Suprapubic skin (tissue), 4 donors: ENCODE measurements around the gene OR2C1. TPM values are rescaled to one million over a fixed set of nuclear protein-coding genes. Genes with fewer than 3 reads are reported as not detected.
A peak's percentile ranks its signal among the peaks of the same experiment; 100 is the strongest.

ENCODE experiments used
- DNase-seq, 2 donors: peaks; one replicate each; pipeline ENCODE4 v3.0.0-alpha.2; 2019; ENCODE audit warnings: low spot score in 2 of 2
- H3K27ac ChIP-seq: fragments of 200-600 bp; sonication (generic); one replicate; pipeline ENCODE4 v1.5.1; 2019
- H3K27me3 ChIP-seq: fragments of 200-600 bp; sonication (generic); one replicate; pipeline ENCODE4 v1.5.1; 2019
- H3K36me3 ChIP-seq: fragments of 200-600 bp; sonication (generic); one replicate; pipeline ENCODE4 v1.5.1; 2019
- H3K4me1 ChIP-seq: fragments of 200-600 bp; sonication (generic); one replicate; pipeline ENCODE4 v1.5.1; 2019
- H3K4me3 ChIP-seq: fragments of 200-600 bp; sonication (generic); one replicate; pipeline ENCODE4 v1.5.1; 2019; ENCODE audit warnings: mild to moderate bottlenecking
- H3K9me3 ChIP-seq: fragments of 200-600 bp; sonication (generic); one replicate; pipeline ENCODE4 v1.5.1; 2019
- EP300 ChIP-seq: sonication (generic); formaldehyde crosslinking; IDR thresholded peaks from one replicate; pipeline ENCODE4 v1.6.1; 2017; ENCODE audit warnings: antibody characterized with exemption
- POLR2A ChIP-seq, 2 donors: fragments of 450-650 bp; IDR thresholded peaks; one replicate each; pipeline ENCODE4 v1.6.1; 2017; ENCODE audit warnings: antibody characterized with exemption in 2 of 2, mild to moderate bottlenecking in 2 of 2, moderate library complexity in 2 of 2
- POLR2AphosphoS5 ChIP-seq, 3 donors: sonication (generic); formaldehyde crosslinking; IDR thresholded peaks; one replicate each; pipeline ENCODE4 v1.6.1; 2017; ENCODE audit warnings: antibody characterized with exemption in 3 of 3
- WGBS: methylation state at CpG from one replicate; pipeline ENCODE4 v1.1.5; 2018; 5-methylcytosine and 5-hydroxymethylcytosine counted together
- total RNA-seq, 4 donors: library from RNA; depleted of rRNA; stranded (reverse); fragments of >200 nt; gene quantifications; one replicate each; pipeline ENCODE4 v1.1.0, GENCODE V29; 2016
- TF ChIP-seq, protein P1 (sequence below), 2 donors: fragments of 200-600 bp in 1 of 2; fragments of 450-650 bp in 1 of 2; sonication (generic) in 1 of 2; IDR thresholded peaks; one replicate each; pipeline ENCODE4 v1.5.1; 2016 to 2019; ENCODE audit warnings: antibody characterized with exemption in 2 of 2, mild to moderate bottlenecking in 1 of 2, moderate library complexity in 1 of 2

Gene OR2C1
- total RNA-seq, 4 donors from 2014 or later = 0.34 TPM; not detected in 3

DNA sequence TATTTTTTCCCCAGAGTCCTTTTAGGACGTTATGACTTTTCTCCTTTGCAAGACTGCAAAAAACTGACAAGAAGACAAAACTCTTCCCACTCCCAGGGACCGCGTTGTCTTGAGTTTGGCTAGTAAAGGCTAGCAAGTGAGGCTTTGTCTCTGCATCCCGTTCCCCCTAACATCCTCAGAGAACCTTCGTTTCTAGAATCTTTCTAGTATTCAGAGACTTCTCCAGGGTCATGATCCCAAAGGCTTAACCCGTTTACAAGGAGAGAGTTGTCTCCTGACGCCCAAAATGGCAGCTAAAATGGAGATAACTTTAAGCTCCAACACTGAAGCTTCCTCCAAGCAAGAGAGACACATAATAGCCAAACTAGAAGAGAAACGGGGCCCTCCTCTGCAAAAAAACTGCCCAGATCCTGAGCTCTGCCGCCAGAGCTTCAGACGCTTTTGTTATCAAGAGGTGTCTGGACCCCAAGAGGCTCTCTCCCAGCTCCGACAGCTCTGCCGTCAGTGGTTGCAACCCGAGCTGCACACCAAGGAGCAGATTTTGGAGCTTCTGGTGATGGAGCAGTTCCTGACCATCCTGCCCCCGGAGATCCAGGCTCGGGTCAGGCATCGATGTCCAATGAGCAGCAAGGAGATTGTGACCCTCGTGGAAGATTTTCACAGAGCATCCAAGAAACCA, 46.2 kb downstream of the OR2C1 start:
- H3K27me3 ChIP-seq = no peaks in the 10 kb centered on the region
- peaks cover 23% of the 10 kb centered on the region for H3K9me3 ChIP-seq
- no peak for DNase-seq
- 27% methylated on average over 12 of the region's 17 CpGs for WGBS
- H3K4me1 ChIP-seq = peaks cover 16% of the 10 kb centered on the region
- H3K4me3 ChIP-seq = peak overlapping the region; percentile 95
- H3K36me3 ChIP-seq = peaks cover 44% of the 10 kb centered on the region
- TF ChIP-seq POLR2A (IDR thresholded peaks at IDR 0.05) (no peak), POLR2AphosphoS5 (IDR thresholded peaks at IDR 0.05) (no peak), EP300 (no peak)
- TF ChIP-seq, protein P1, sequence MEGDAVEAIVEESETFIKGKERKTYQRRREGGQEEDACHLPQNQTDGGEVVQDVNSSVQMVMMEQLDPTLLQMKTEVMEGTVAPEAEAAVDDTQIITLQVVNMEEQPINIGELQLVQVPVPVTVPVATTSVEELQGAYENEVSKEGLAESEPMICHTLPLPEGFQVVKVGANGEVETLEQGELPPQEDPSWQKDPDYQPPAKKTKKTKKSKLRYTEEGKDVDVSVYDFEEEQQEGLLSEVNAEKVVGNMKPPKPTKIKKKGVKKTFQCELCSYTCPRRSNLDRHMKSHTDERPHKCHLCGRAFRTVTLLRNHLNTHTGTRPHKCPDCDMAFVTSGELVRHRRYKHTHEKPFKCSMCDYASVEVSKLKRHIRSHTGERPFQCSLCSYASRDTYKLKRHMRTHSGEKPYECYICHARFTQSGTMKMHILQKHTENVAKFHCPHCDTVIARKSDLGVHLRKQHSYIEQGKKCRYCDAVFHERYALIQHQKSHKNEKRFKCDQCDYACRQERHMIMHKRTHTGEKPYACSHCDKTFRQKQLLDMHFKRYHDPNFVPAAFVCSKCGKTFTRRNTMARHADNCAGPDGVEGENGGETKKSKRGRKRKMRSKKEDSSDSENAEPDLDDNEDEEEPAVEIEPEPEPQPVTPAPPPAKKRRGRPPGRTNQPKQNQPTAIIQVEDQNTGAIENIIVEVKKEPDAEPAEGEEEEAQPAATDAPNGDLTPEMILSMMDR (IDR thresholded peaks at IDR 0.05) = no peak
- peak overlapping the region; percentile 87 for H3K27ac ChIP-seq

Other genes with a start within 250 kb of the OR2C1 start
- gene ZNF205, start 243.3 kb upstream of the OR2C1 start, total RNA-seq = 10 to 100 TPM; 18.3 to 22.5 (median 20.9) TPM
- 10 to 100 TPM; 14.0 to 18.0 (median 16.4) TPM for gene ZNF213, start 220.9 kb upstream of the OR2C1 start, total RNA-seq
- gene OR1F1, start 167.7 kb upstream of the OR2C1 start, total RNA-seq = not detected
- 1 to 10 TPM; 2.6 to 7.7 (median 4.8) TPM for gene ZNF200, start 120.7 kb upstream of the OR2C1 start, total RNA-seq
- gene MEFV, start 99.3 kb upstream of the OR2C1 start, total RNA-seq = under 1 TPM in 3 of 4 donors, not detected in 1; 0.16 to 0.40 (median 0.17) TPM
- gene ZNF263, start 72.4 kb upstream of the OR2C1 start, total RNA-seq = 10 to 100 TPM; 40.6 to 56.3 (median 45.1) TPM
- gene TIGD7, start 50.5 kb upstream of the OR2C1 start, total RNA-seq = 1 to 10 TPM; 1.9 to 4.3 (median 2.1) TPM
- gene ZNF75A, start 50.4 kb upstream of the OR2C1 start, total RNA-seq = 10 to 100 TPM; 13.8 to 40.4 (median 19.1) TPM
- gene ZSCAN32, start 45.1 kb downstream of the OR2C1 start, total RNA-seq = 10 to 100 TPM in 3 of 4 donors, 1 to 10 TPM in 1; 9.7 to 20.9 (median 11.9) TPM
- 10 to 100 TPM in 1 of 4 donors, 1 to 10 TPM in 3; 8.4 to 14.9 (median 9.7) TPM for gene ZNF174, start 45.3 kb downstream of the OR2C1 start, total RNA-seq
- gene ZNF597, start 87.6 kb downstream of the OR2C1 start, total RNA-seq = 1 to 10 TPM; 1.5 to 4.3 (median 2.4) TPM
- 10 to 100 TPM; 20.9 to 40.2 (median 26.4) TPM for gene NAA60, start 87.8 kb downstream of the OR2C1 start, total RNA-seq
- not detected for gene C16orf90, start 139.6 kb downstream of the OR2C1 start, total RNA-seq
- 10 to 100 TPM in 1 of 4 donors, 1 to 10 TPM in 3; 4.9 to 12.6 (median 6.6) TPM for gene CLUAP1, start 145.1 kb downstream of the OR2C1 start, total RNA-seq
- gene NLRC3, start 221.5 kb downstream of the OR2C1 start, total RNA-seq = 1 to 10 TPM in 1 of 4 donors, under 1 TPM in 3; 0.16 to 1.2 (median 0.39) TPM